H1 (cell line): ENCODE results near the gene MAGI1. TPM values are rescaled to one million over a fixed set of nuclear protein-coding genes. Genes with fewer than 3 reads are reported as not detected.

Experiments used
- CTCF ChIA-PET: fragments of 300-600 bp; sonication (Branson Sonifier 250); formaldehyde crosslinking; loops from one replicate; lab custom pipeline; 2021; ENCODE audit not compliant: partially characterized antibody; lab: Charles Lee
- POLR2A ChIA-PET: fragments of 300-600 bp; sonication (Branson Sonifier 250); formaldehyde crosslinking; loops from one replicate; lab custom pipeline; 2021; ENCODE audit warnings: inconsistent platforms; ENCODE audit not compliant: partially characterized antibody; lab: Charles Lee
- DNase-seq, 2 experiments: peaks; one replicate each; pipeline versions ENCODE4 v3.0.0 to v3.0.0-alpha.2; 2010 to 2022; ENCODE audit warnings: low spot score in 2 of 2, low read depth in 1 of 2, mixed read lengths in 1 of 2
- FAIRE-seq: peaks from 2 replicates; lab custom pipeline; 2011; peaks lifted over from hg19 to GRCh38; lab: Jason Lieb, UNC
- H2AFZ ChIP-seq: 2 replicates; pipeline ENCODE4 v1.8.1; 2012; ENCODE audit warnings: low read length, inconsistent platforms
- H2AK5ac ChIP-seq: 2 replicates; pipeline ENCODE4 v1.6.1; 2013; ENCODE audit warnings: low read depth, low read length
- H2BK120ac ChIP-seq: replicated peaks from 2 replicates; pipeline ENCODE3; 2013; ENCODE audit warnings: low read depth, low read length, inconsistent platforms
- H2BK12ac ChIP-seq: 2 replicates; pipeline ENCODE4 v1.6.1; 2013; ENCODE audit warnings: low read depth, low read length
- H2BK15ac ChIP-seq: 2 replicates; pipeline ENCODE4 v1.6.1; 2013; ENCODE audit warnings: low read length
- H2BK20ac ChIP-seq: 2 replicates; pipeline ENCODE4 v1.6.1; 2013; ENCODE audit warnings: low read length
- H2BK5ac ChIP-seq: 2 replicates; pipeline ENCODE4 v1.6.1; 2013; ENCODE audit warnings: low read depth, low read length
- H3K14ac ChIP-seq: 2 replicates; pipeline ENCODE4 v1.6.1; 2013; ENCODE audit warnings: inconsistent platforms; ENCODE audit not compliant: insufficient read length
- H3K18ac ChIP-seq: 2 replicates; pipeline ENCODE4 v1.6.1; 2013; ENCODE audit warnings: low read length; ENCODE audit errors: extremely low read depth
- H3K23ac ChIP-seq: 2 replicates; pipeline ENCODE4 v1.6.1; 2013; ENCODE audit warnings: inconsistent platforms; ENCODE audit not compliant: insufficient read length
- H3K23me2 ChIP-seq: 2 replicates; pipeline ENCODE4 v1.6.1; 2013; ENCODE audit warnings: low read depth, low read length
- H3K27ac ChIP-seq: 2 replicates; pipeline ENCODE4 v1.6.1; 2011; ENCODE audit warnings: low read depth, low read length, inconsistent platforms
- H3K27me3 ChIP-seq, 4 experiments: replicated peaks in 1 of 4; 1 replicate in 1 of 4; 2 replicates in 3 of 4; pipeline versions ENCODE4 v1.6.1 to v1.8.1; 2011 to 2013; ENCODE audit warnings: low read length in 3 of 4, mild to moderate bottlenecking in 3 of 4, inconsistent platforms in 2 of 4, mixed read lengths in 2 of 4, moderate library complexity in 1 of 4; ENCODE audit not compliant: control insufficient read depth in 3 of 4, insufficient read depth in 3 of 4; ENCODE audit errors: extremely low read depth in 1 of 4
- H3K36me3 ChIP-seq, 4 experiments: 2 replicates each; pipeline versions ENCODE4 v1.6.1 to v1.8.1; 2011 to 2013; ENCODE audit warnings: mild to moderate bottlenecking in 4 of 4, low read length in 3 of 4, moderate library complexity in 2 of 4, control low read depth in 1 of 4, inconsistent platforms in 1 of 4; ENCODE audit not compliant: insufficient read depth in 4 of 4, control insufficient read depth in 2 of 4
- H3K4ac ChIP-seq: replicated peaks from 2 replicates; pipeline ENCODE3; 2013; ENCODE audit warnings: low read length, low read depth, mixed read lengths, inconsistent platforms; ENCODE audit not compliant: insufficient read length
- H3K4me1 ChIP-seq, 4 experiments: replicated peaks in 1 of 4; 1 replicate in 1 of 4; 2 replicates in 3 of 4; pipeline versions ENCODE4 v1.6.1 to v1.8.1; 2011 to 2013; ENCODE audit warnings: low read length in 3 of 4, inconsistent platforms in 2 of 4, mixed read lengths in 1 of 4; ENCODE audit not compliant: insufficient read depth in 4 of 4, control insufficient read depth in 3 of 4
- H3K4me2 ChIP-seq, 2 experiments: 2 replicates each; pipeline versions ENCODE4 v1.6.1 to v1.8.1; 2011 to 2013; ENCODE audit warnings: low read depth in 2 of 2, low read length in 2 of 2, control low read depth in 1 of 2, inconsistent platforms in 1 of 2, mild to moderate bottlenecking in 1 of 2; ENCODE audit not compliant: insufficient read depth in 1 of 2
- H3K4me3 ChIP-seq, 4 experiments: fragments of 200-600, 300-600 bp in 1 of 4; sonication (generic), shearing (Covaris generic), sonication (Bioruptor Twin) in 1 of 4; 2 replicates each; pipeline versions ENCODE4 v1.5.1 to v1.8.1; 2011 to 2016; ENCODE audit warnings: low read length in 4 of 4, low read depth in 3 of 4, control low read depth in 2 of 4, inconsistent platforms in 2 of 4, mild to moderate bottlenecking in 2 of 4, mixed read lengths in 1 of 4, moderate library complexity in 1 of 4; ENCODE audit not compliant: insufficient read depth in 2 of 4; ENCODE audit errors: extremely low read depth in 1 of 4
- H3K56ac ChIP-seq: replicated peaks from 2 replicates; pipeline ENCODE3; 2013; ENCODE audit warnings: low read depth, mild to moderate bottlenecking, mixed read lengths, low read length, inconsistent platforms; ENCODE audit not compliant: insufficient read length
- H3K79me1 ChIP-seq: 2 replicates; pipeline ENCODE4 v1.6.1; 2013; ENCODE audit warnings: low read depth, low read length, control low read depth
- H3K79me2 ChIP-seq, 2 experiments: 2 replicates each; pipeline versions ENCODE4 v1.6.1 to v1.8.1; 2012 to 2013; ENCODE audit warnings: low read length in 2 of 2, mild to moderate bottlenecking in 2 of 2, inconsistent platforms in 1 of 2; ENCODE audit not compliant: insufficient read depth in 2 of 2, control insufficient read depth in 1 of 2
- H3K9ac ChIP-seq, 4 experiments: replicated peaks in 1 of 4; 1 replicate in 1 of 4; 2 replicates in 3 of 4; pipeline versions ENCODE4 v1.6.1 to v1.8.1; 2011 to 2013; ENCODE audit warnings: low read depth in 3 of 4, low read length in 3 of 4, control low read depth in 2 of 4, mild to moderate bottlenecking in 2 of 4, moderate library complexity in 2 of 4, inconsistent platforms in 1 of 4; ENCODE audit errors: extremely low read depth in 1 of 4
- H3K9me3 ChIP-seq, 2 experiments: 2 replicates each; pipeline versions ENCODE4 v1.6.1 to v1.8.1; 2012 to 2013; ENCODE audit warnings: mild to moderate bottlenecking in 2 of 2, moderate library complexity in 2 of 2, control low read depth in 1 of 2, inconsistent platforms in 1 of 2, low read depth in 1 of 2, low read length in 1 of 2, mixed read lengths in 1 of 2; ENCODE audit not compliant: insufficient read depth in 2 of 2
- H4K20me1 ChIP-seq, 2 experiments: replicated peaks in 1 of 2; 2 replicates each; pipeline versions ENCODE3 to v1.8.1; 2011 to 2013; ENCODE audit warnings: inconsistent platforms in 2 of 2, low read length in 2 of 2, mild to moderate bottlenecking in 1 of 2; ENCODE audit not compliant: insufficient read depth in 2 of 2, control insufficient read depth in 1 of 2
- H4K5ac ChIP-seq: 2 replicates; pipeline ENCODE4 v1.6.1; 2013; ENCODE audit warnings: low read length, low read depth, mixed read lengths, inconsistent platforms; ENCODE audit not compliant: insufficient read length
- H4K8ac ChIP-seq: 2 replicates; pipeline ENCODE4 v1.8.0; 2013; ENCODE audit warnings: mild to moderate bottlenecking, moderate library complexity, low read length, inconsistent platforms; ENCODE audit not compliant: insufficient read depth; ENCODE audit errors: extremely low read depth
- H4K91ac ChIP-seq: replicated peaks from 2 replicates; pipeline ENCODE3; 2013; ENCODE audit warnings: low read length, mixed read lengths, inconsistent platforms; ENCODE audit not compliant: insufficient read length
- PHF8 ChIP-seq: fragments of 200-600 bp; sonication (generic); conservative IDR thresholded peaks from 2 replicates; pipeline ENCODE4 v1.7.1; 2012; ENCODE audit warnings: low read depth, mild to moderate bottlenecking, inconsistent platforms, low read length, moderate library complexity
- WGBS, 2 experiments: shearing (Covaris generic) in 1 of 2; methylation state at CpG; one replicate each; pipeline versions ENCODE4 v1.1.6 to v1.1.7; 2013 to 2015; ENCODE audit warnings: low lambda C conversion rate in 2 of 2, mixed read lengths in 2 of 2, inconsistent platforms in 1 of 2, low coverage in 1 of 2, missing lambda C conversion rate in 1 of 2; ENCODE audit not compliant: insufficient replicate concordance in 2 of 2, insufficient coverage in 1 of 2, insufficient read length in 1 of 2; ENCODE audit errors: extremely low coverage in 1 of 2, missing lambda C conversion rate in 1 of 2; 5-methylcytosine and 5-hydroxymethylcytosine counted together
- polyA plus RNA-seq, 7 experiments: library from polyadenylated mRNA; depleted of rRNA in 3 of 7; stranded (reverse) in 5 of 7; unstranded in 2 of 7; fragments of >200 nt in 5 of 7; fragments of 200-250 nt in 2 of 7; gene quantifications; 1 replicate in 5 of 7; 2 replicates in 1 of 7; 4 replicates in 1 of 7; pipeline versions ENCODE4 v1.2.1 to v1.2.3, GENCODE V29; 2011 to 2013; ENCODE audit warnings: missing spikeins in 2 of 7, mixed read lengths in 2 of 7
- total RNA-seq: library from RNA; stranded (reverse); fragmentation: NEBNext Ultra II Directional; extraction: Animal tissue kit (Norgen Biotek cat#: 25700); gene quantifications from 2 replicates; pipeline ENCODE4 v1.2.1, GENCODE V29; 2021

Gene MAGI1
- total and polyA plus RNA-seq, 2 of the 8 experiments (the other 6 are each of a cell fraction or from before 2014, with no cell fraction given): 19.8 to 78.0 TPM

DNA sequence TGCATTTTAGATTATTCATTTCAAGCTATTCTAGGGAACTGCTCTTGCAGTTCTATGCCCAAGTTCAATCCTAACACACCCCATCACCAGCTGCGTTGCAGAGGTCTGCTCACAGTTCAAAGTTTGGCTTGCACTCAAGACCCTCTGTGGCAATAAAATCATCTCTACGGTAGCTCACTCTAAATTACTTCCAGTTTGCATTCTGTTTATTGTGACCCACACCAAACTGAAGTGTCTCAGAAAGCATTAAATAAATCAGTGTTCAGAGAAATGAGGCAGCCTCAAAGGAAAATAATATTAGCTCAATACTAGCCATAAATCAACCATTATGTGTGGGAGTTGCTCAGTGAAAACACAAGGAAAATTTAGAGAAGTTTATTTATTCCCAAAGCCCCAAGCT, 250.3 kb downstream of the MAGI1 start:
- H3K56ac ChIP-seq: no peak overlapping the region
- no peak for DNase-seq
- no peak overlapping the region for H4K5ac ChIP-seq
- H3K27me3 ChIP-seq: no peaks in the 10 kb centered on the region
- no peak overlapping the region for H3K4me3 ChIP-seq
- H3K36me3 ChIP-seq: no peaks in the 10 kb centered on the region
- H2BK5ac ChIP-seq: no peak overlapping the region
- FAIRE-seq: no peak
- no peak overlapping the region for H3K4me2 ChIP-seq
- no peak overlapping the region for H3K23ac ChIP-seq
- no peak overlapping the region for H4K8ac ChIP-seq
- H2BK12ac ChIP-seq: no peak overlapping the region
- H2BK120ac ChIP-seq: no peak overlapping the region
- no peak overlapping the region for H2BK15ac ChIP-seq
- no peak overlapping the region for H2BK20ac ChIP-seq
- 92% methylated on average over 2 of the region's 2 CpGs; no CpG with 5 or more reads in 1 of the 2 experiments for WGBS, 2 experiments
- H3K23me2 ChIP-seq: no peaks in the 10 kb centered on the region
- no peak overlapping the region for H4K91ac ChIP-seq
- no peak overlapping the region for H3K14ac ChIP-seq
- no peaks in the 10 kb centered on the region for H3K9me3 ChIP-seq
- H3K27ac ChIP-seq: no peak overlapping the region
- POLR2A ChIA-PET: no interaction called here
- CTCF ChIA-PET: interaction anchor here (0.7 to 3.3 kb wide), 5 partner anchors 10 to 350 kb away, joined by 3 to 10 read pairs (median 4); no protein-coding TSS in a partner anchor
- H2AK5ac ChIP-seq: no peak overlapping the region
- no peak overlapping the region for H2AFZ ChIP-seq
- H3K9ac ChIP-seq: no peak overlapping the region
- peaks cover 0 to 10% of the 10 kb centered on the region in 2 experiments; a peak in 1 of 4 replicates for H3K79me2 ChIP-seq
- no peak for TF ChIP-seq PHF8
- no peaks in the 10 kb centered on the region for H4K20me1 ChIP-seq
- H3K4ac ChIP-seq: no peak overlapping the region
- H3K18ac ChIP-seq: no peak overlapping the region
- H3K79me1 ChIP-seq: 0 out of 2 replicates have a peak, but pooled peaks cover 3% of the 10 kb centered on the region
- peaks cover 0 to 2% (median 0%) of the 10 kb centered on the region in 4 experiments; a peak in 1 of 7 replicates for H3K4me1 ChIP-seq
